HG03571 (cell line): ENCODE results near the gene RUNX1.

ENCODE experiments used
- ATAC-seq: cut with Tn5 transposase; IDR thresholded peaks from one replicate; pipeline ENCODE4 v1.9.1; 2021; ENCODE audit not compliant: unreplicated experiment

The RUNX1 gene

DNA sequence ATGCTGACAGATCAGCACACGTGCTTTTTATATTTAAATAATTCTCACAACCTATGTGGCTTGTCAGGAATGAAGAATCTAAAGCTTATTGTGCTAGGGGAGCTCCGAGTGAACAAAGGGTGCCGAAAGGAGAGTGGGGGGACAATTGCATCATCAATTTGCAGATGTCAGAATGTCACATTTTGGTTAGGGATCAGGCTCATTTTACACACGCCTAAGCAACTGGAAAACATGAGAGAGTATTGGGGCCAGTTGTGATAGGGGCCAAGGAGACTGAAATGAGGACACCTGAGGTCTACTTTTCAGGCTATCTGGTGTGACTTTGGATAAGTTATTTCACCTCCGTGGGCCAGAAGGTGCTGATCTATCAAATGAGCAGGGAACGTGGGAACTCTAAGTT lies 31.8 kb downstream of the RUNX1 start:
- no peak for ATAC-seq

DNA sequence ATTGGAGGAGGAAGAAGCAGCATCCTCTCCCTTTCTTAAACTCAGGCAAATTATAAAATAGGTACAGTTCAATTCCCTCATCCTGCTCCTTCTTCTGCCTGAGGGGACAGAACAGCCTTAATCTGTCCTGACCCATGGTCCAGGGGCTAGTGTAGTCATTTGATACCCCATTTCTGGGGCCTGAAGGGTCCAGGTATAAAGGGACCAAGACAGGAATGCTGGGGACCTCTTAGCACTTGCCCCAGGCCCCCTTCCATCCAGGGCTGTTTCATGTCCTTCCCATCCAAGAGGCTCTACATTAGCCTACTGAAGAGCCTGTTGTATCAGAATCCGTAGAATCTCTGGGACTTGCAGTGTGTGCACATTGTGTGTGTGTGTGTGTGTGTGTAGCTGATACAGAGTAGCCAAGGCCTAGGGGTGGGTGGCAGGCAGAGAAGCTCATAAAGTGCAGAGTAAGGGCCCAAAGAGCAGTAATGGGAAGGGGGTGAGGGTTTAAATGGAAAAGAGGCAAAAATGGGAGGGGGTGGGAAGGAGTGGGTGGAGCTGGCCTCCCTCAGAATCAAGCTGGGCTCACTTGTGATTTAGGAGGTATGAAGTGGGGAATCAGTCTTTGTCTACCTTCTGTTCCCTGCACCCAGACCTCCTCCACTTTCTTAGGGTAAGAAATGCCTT lies 32.4 kb downstream of the RUNX1 start:
- no peak for ATAC-seq

DNA sequence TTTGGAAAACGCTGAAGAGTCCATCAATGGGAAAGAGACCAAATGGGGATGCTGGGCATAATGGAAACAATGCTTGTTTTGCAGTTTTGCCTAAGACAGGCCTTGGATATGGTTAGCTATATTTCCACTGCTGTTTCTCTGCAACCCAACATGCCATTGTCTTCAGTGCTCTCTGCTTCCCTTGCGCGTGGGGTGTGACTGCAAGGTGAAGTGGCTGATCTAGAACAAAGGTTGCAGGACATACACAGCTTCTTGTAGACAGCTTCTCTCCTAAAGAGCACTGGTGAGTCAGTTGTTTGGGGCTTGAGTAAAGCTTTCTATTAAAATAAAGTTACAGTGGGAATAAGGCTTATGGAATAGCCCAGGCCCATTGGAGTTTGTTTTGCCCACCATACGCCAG lies 33.0 kb downstream of the RUNX1 start:
- no peak for ATAC-seq

DNA sequence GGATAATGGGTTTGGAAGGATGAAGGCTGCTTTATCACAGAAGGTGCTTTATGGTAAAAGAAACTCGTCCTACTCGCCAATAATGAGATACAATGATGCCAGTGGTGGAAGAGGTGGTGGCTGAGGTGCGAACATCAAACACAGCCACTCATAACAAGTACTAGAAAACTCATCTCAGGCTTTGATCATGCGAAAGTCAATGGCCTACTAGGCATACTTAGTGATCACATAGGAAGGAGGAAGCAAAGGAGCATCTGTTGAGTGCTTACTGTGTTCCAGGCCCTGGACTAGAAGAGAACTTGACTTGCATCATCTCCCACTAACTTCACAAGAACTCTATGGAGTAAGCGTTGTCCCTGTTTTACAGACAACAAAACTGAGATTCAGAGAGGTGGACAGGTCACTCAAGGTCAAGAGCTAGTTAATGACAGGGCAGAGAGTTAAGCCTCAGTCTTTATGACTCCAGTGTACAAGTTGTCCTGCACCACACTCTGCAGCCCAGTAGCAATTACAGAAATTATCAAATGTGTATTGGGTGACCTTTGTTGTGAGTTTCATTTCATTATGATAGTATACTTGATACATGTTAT lies 33.6 kb downstream of the RUNX1 start:
- no peak for ATAC-seq

DNA sequence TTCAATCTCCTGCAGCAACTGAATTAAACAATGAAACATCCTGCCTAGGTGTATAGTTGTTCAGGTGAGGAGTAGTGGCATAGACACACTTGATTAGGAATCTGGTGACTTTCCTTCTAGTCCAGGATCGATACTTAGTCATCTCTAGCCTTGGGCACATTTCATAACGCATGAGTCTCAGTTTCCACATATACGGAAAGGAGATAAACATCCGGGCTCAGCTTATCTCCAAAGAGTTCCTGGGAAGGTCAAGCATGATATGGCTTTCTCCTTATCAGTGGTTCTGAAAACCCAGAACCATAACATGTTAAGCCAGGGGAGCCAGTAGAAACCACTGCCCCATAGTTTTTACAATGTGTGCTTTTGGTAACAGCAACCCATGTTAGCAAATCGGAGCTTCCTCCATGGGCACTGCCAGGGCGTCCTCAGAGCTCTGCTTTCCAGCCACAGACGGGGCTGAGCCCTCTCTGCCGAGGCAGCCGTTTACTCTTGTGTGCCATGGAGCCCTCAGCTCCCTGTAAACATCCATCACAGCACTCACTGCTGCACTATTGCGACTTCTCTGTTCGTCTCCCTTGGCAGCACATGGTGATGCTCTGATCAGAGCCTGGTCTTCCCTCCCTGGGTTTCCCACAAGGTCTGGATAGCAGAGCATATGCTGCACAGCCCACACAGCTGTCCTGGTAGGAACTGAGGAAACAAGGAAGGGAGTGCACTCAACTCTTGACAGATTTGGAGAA lies 34.6 kb downstream of the RUNX1 start:
- ATAC-seq: no peak

DNA sequence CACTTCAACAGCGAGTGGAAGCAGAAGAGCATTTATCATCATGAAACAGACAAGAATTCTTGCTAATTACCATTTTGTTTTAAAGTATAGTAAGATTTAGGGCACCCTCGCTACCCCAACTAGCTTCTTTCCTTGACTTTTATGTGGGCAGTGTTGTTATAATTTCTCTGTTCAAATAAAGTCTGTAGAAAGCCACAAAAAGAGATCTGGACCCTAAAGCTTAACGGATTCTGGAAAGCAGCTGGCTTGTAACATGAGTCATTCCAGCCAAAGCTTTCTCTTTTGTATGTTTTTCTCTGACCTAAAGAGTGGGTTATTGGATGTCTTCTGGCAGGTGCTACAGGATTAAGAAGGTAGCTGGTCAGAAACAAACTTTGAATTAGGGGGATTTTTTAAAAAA lies 37.4 kb downstream of the RUNX1 start:
- ATAC-seq: no peak

DNA sequence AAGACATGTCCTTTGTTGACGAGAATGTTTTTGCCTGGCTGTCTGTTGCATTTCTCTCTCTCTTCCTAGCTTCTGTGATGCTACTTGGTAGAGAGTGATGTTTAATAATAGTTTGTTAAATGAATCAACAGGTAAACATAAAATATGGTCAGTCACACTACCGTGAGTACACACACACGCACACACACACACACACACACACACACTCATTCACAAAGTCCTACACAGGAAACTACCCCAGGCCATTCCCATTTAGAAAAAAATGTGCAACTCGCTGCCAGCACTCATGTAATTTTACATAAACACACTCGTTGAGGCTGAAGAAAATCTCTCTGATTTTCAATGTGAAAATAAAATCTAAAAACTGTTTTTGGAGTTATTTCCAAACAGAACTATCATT lies 38.7 kb downstream of the RUNX1 start:
- no peak for ATAC-seq

DNA sequence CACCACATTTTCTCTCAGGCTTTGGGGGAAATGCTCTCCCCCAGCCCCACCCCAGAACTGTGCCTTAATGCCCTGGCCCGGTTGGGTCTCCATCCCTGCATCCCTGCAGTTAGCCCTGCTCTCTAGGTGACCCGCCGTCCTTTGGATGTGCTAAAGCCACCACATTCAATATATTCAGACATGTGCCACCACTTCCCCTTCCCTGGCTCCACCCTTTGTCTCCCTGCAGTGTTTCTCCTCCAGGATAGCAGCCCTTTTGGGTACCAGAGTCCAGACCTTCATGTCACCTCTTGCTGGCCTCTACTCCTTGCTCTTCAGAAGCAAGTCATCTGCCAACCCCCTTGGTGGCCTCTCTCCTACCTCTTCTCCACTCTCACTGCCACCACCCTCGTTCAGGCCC lies 41.8 kb downstream of the RUNX1 start:
- ATAC-seq: no peak

DNA sequence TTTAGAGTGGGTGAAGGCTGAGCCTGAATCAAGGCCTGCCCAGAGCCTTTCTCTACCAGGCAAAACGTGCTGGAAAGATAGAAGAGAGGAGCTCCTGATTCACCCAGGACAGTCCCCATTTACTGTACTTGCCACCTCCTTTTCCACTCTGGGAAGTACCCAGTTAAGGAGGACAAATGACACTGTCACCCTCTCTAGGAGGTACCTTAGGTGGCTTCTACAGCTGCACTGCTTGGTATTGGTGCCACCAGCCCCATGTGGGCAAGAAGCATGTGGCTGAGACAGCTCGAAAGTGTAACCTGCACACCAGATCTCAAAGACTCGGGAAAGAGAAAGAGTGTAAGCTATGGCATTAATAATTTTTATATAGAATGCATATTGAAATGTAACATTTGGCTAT lies 42.3 kb downstream of the RUNX1 start:
- ATAC-seq: no peak

DNA sequence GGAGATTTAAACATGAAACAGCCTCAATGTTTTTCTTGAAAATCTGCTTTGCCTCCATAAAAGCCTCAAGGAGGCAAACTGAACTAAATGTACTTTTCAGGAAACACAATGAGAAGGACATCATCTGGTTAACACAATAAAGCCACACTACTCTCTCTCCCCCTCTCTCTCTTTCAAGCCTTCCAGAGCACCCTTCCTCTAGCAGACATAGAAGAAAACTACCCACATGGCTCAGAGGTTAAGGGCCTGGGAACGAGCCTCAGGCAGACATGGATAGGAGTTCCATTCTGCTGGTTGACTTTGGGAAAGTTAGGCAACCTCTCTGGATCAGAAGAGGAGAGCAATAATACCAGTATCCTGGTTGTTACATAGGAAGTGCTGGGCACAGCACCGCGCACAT lies 42.9 kb downstream of the RUNX1 start:
- no peak for ATAC-seq

DNA sequence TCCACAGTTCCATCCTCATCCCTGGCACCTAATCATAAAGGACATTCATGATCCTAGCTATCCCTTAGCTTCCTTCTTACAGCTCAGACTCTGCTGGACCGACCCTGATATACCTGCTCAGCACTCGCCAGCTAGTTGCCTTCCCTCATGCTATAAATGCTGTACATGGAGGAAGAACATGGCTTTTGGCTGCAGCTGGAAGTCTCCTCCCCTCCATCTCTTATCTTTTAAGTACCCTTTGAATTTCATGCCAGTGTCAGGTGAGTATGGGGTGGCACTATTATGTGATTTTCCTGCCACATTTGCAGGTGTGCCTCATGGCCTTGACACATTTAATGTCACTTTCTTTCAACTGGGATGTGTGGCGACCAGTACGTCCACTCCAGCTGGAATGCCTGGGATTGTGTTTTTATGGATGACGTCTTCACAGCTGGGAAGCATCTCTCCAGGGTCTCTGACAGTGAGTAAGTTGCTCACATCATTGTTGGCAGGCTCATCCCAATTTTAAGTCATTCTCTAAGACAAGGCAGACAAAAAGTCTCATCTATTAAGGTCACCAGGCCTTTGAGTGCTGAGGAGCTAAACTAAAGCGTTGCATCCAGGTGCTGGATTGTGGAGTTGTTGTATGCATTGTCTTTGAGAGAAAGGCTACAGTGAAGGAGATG lies 43.4 kb downstream of the RUNX1 start:
- no peak for ATAC-seq

DNA sequence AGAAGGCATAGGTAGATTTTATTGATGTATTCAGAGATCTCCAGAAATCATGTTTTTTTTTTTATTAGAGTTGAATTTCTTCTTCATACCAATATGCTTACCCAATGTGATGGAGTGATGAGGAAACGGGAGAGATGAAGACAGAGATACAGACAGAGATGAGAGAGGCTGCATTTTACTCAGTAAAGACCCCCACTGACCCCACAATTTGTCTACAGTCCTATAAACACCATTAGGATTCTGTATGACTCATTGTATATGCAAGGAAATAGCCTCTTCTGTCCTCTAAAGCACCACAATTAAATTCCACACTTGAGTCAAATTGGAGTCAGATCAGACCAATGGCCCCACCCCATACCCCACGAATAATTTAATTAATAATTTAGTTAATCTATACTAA lies 44.0 kb downstream of the RUNX1 start:
- no peak for ATAC-seq

DNA sequence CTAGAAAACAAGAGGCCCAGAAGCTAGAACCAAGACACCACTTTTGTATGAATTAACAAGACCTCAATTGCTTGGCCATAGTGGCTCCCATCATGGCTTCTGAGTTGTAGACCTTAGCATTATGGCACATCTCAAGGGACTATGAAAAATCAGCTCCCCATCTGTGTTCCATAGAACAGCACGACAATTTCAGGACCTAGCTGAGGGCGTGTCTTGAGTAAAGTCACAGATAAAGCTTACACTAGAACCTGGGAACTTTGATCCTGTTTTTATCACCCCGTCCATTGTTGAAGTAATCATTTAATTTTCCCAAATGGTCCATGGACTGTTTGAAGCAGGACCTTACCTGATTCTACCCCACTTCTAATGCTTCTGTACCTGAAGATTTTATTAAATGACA lies 44.8 kb downstream of the RUNX1 start:
- no peak for ATAC-seq

DNA sequence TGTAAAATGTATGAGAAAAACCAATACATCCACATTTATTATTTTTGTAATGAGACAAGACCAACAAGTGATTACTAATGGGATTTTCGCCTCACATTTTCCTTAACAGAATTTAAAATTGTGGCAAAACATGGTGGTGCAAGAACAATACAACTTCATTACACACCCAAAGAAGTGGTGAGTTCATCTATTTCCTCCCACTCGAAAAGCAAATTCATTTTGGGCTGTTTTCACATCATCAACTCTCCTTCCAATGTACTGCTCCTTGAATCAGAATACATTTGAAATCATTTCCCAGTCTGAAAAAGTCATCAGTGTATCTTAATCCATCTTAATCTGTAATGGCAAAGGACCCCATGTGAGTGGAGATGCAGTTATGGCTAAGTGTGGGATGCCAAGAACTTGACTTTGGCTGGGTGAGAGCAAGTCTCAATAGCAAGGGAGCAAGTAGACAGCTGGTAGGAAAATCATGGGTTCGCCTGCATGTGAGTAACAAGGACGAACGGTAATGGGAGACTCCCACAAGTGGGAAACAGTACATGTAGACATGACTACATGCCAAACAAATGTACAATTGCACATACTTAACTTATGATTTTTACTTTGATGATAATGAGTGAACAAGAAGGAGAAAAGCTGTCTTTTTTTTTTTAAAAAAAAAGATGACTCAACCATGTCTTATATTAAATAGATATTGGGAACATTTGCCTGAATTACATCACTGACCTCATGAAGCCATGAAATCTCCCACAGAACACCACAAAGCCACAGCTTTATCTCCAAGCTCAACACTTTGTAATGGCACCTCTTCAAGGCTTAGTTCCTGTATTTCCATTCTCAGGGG lies 46.0 kb downstream of the RUNX1 start:
- ATAC-seq: no peak

DNA sequence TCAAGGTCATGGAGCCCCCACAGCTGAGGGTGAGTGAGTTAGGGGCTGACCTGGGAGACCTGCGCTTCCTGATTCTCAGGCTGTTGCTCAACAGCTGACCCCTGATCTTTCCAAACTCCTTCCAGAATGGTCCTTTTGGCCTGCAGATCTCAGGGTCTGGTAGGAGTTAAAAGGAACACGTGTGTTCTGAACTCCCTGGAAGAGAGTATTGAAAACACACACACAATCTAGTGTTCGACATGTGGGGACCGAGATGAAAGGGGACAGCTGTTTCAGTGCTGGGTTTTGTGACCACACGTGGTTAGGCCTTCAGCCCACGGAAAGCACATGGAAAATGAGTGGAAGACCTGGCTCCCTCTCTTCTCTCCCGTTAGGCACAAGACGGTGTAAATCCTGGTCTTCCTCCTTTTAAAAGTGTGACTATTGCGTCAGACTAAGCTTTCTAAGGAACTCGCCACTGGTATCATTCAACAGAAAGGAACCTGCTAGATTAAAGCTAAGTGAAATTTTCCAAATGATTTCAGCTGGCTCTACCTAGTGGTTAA lies 49.6 kb downstream of the RUNX1 start:
- ATAC-seq: no peak

DNA sequence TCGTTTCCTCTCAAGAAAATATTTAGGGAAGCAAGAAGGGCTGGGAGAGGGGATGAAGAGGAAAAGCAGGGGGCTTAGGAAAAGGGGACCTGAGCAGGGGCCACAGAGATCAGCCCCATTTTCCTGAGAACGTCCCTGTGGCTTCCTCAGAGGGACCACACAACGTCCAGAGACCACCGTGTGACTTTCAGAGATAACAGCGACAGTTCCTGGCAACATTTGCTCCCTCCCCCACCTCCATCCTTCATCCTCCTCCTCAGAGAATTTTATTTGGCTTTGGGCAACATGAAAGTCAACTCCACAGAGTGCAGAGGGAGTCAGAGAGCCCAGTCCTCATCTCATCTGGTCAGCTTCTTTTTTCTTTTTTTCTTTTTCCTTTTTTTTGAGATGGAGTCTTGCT lies 50.9 kb downstream of the RUNX1 start:
- ATAC-seq: no peak

DNA sequence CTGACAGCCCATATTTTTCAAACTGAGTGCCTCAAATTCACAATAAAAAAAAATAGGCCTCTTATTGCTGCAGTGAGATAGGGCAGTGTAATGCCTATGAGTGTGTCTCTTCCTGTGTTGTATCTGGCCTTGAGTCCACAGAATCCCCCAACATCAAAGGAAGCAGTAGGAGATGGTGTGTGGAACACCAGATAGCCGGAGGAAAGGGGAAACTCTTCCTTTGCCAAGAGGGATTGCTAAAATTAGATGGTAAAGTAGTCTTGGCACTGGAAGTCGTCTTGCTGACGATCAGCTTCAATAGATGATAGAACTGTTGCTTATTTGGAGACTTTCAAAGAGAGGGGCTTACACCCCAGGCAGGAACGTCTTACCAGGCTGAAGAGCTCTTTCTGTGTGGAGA lies 51.8 kb downstream of the RUNX1 start:
- no peak for ATAC-seq

DNA sequence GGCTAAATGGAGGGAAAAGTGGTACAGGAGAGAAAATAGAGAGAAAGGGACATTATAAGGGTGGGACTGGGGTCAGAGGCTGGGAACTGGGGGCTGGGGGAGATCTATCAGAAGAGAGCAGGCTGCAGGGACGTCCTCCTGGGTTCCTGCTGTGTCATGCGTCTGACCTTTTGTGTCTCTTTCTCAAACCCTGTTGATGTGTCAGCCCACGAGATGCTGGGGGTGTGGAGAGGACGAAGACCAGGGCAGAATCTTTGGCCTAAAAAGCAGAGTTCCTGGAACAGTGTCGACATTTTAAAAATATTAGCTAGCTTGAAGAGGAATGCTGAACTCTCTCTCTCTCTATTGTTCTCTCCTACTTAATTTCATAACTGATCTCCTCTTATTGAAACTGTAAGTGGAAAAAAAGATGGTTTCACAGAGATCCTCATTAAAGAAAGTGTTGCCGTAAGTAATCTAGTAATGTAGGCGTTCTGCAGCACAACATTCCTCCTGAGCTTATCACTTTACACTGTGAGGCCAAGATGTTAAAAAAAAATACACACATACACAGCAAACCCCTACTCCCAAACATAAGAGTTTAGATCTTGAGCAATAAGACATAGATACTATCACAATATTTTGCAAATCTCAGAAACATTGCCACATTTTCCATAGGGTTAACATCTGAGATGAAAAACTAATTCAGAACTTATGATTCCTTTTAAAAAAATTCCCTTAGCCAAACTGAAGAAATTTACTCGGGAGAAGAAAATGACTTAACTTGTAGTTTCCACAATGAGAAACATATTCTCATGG lies 52.6 kb downstream of the RUNX1 start:
- no peak for ATAC-seq

DNA sequence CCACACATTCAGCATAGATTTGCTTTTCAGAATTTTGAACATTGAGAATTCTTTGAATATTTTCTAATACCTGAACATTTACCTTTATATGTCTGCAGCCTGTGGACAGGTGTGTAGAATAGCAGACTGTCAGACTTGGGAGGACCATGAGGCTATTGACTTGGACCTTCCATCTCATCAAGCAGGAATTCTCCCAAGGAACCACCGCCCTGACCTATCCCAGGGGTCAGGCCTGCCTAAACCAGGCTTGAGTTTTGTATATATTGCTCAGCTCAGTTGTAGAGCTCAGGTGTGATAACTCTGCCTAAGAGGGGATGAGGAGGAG lies 53.2 kb downstream of the RUNX1 start:
- ATAC-seq: no peak
